Adrenal gland (tissue), 5 donors: Measurements from ENCODE around the gene KCNIP1.

ENCODE experiments used
- POLR2A ChIP-seq, 2 donors: fragments of 450-650 bp; IDR thresholded peaks; one replicate each; pipeline ENCODE4 v1.6.1; 2017; ENCODE audit warnings: antibody characterized with exemption in 2 of 2, mild to moderate bottlenecking in 2 of 2, moderate library complexity in 1 of 2
- TF ChIP-seq, protein P1 (sequence below), 6 experiments: fragments of 450-650 bp in 4 of 6; fragments of 200-600 bp in 2 of 6; sonication (generic) in 1 of 6; IDR thresholded peaks; 1 replicate in 5 of 6; 2 replicates in 1 of 6; pipeline versions ENCODE4 v1.5.1 to v1.8.0; 2016 to 2021; ENCODE audit warnings: antibody characterized with exemption in 6 of 6, mild to moderate bottlenecking in 2 of 6, moderate library complexity in 1 of 6
- donor health status: DM: no; HTN: no; CAD: no.

DNA sequence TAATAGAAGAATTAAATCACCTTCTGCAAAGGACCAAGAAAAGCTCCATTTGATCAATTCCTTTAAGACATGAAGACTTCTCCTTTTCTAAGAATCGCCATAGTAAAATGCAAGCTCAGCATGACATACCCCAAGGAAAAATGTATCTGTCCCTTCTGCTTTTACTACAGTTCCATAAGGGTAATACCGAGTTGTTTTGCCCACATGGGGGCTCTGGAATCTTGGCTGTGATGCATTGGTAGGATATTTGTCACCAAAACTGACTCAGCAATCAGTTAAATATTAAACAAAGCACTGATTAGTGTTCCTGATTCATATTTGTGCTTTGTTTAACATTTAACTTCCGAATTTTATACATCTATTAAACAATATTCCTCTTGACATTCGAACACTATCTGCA, 24.3 kb upstream of the KCNIP1 start:
- TF ChIP-seq, protein P1, sequence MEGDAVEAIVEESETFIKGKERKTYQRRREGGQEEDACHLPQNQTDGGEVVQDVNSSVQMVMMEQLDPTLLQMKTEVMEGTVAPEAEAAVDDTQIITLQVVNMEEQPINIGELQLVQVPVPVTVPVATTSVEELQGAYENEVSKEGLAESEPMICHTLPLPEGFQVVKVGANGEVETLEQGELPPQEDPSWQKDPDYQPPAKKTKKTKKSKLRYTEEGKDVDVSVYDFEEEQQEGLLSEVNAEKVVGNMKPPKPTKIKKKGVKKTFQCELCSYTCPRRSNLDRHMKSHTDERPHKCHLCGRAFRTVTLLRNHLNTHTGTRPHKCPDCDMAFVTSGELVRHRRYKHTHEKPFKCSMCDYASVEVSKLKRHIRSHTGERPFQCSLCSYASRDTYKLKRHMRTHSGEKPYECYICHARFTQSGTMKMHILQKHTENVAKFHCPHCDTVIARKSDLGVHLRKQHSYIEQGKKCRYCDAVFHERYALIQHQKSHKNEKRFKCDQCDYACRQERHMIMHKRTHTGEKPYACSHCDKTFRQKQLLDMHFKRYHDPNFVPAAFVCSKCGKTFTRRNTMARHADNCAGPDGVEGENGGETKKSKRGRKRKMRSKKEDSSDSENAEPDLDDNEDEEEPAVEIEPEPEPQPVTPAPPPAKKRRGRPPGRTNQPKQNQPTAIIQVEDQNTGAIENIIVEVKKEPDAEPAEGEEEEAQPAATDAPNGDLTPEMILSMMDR (IDR thresholded peaks at IDR 0.05): no peak
- no peak for TF ChIP-seq POLR2A (IDR thresholded peaks at IDR 0.05)
